ENCODE results near the gene TOMM5. TPM values are rescaled to one million over a fixed set of nuclear protein-coding genes. Genes with fewer than 3 reads are reported as not detected.
A peak's percentile ranks its signal among the peaks of the same experiment; 100 is the strongest.

TOMM5 gene
- total RNA-seq = 100 to 1,000 TPM; 121 to 314 (median 160) TPM

DNA sequence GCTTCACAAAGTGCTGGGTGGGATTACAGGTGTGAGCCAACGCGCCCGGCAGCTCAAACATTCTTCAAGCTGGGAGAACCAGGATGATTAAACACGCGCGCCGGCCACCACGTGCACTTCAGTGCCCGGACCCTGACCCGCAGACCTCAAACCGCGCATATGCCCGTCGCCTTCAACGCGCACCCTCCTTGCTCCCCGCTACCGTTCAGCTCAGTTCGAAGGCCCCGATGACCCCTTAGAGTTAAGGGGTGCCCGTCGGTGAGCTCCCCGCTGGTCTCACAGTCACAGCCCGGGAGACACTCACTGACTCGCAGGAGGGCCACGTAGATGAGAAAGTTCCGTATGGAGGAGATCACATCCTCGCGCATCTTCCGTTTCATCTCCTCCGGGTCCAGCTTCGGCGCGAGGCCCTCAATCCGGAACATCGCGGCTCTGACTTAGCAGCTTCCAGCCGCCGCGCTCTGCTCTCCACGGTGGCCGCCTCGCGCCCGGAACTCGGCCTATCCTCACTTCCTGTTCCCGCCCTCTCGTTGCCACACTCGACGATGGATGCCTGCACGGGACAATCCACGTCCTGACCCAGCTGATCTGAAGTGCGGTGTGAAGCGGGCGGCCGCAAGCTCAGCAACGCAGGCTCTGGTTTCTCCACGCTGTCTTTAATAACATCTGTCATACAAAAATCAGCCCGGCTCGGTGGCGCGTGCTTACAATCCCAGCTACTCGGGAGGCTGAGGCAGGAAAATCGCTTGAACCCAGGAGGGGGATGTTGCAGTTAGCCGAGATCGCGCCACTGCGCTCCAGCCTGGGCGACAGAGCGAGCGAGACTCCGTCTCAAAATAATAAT is at the start of gene TOMM5:
TOMM5 (minus strand) TSS at position 490 of the 844 bp plus-strand sequence; CDS start at position 425, 65 bp downstream.
- WGBS, 10 experiments = 0 to 20% (median 0%) methylated on average over 1 to 41 of the region's 72 CpGs
- peak; percentile 80 to 98 (median 96) for ATAC-seq (replicated peaks in 6 of 8)
- Histone ChIP-seq H3K27ac (peak within 1 kb of the TSS; percentile 96 to 99), H3K4me1 (replicated peaks in 1 of 2) (peaks cover 7 to 22% of the 10 kb centered on the region in 2 donors), H3K4me3 (peak within 1 kb of the TSS; percentile 83 to 99 (median 92))
- in situ Hi-C loops (cut with MboI; ENCODE audit: low pct_unique_long_range_greater_than_20kb in 2 of 9, low sequenced_read_pairs in 9 of 9, unreplicated experiment in 9 of 9) = loop anchor here in 5 of 9 experiments (25.0 kb wide), 4 partner anchors 105 to 295 kb away; partner anchors contain the start of genes EXOSC3 (in 2 of the 5), POLR1E (in 2 of the 5) and TRMT10B (in 1 of the 5)

DNA sequence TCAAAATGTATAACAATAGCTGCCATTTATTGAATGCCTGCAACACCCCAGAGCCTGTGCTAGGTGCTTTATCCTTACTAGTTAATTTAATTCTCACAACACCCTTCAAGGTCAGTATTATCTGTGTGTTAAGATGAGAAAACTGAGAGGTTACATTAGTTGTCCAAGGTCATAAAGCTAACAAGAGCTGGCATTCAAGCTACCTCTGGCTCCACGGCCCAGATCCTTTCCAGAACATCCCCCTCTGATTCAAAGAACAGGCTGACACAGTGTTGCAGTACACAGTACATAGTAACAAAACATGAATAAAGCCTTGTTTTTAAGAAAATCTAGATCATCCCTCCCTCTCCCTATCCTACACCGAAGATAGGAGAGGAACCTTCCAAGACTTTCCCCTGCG is 48.9 kb upstream of the TOMM5 start:
- H3K27ac ChIP-seq = no peak overlapping the region
- in situ Hi-C loops (cut with MboI; ENCODE audit: low pct_unique_long_range_greater_than_20kb in 2 of 9, low sequenced_read_pairs in 9 of 9, unreplicated experiment in 9 of 9) = no loop called here
- H3K4me1 ChIP-seq (replicated peaks in 1 of 2) = no peaks in the 10 kb centered on the region
- ATAC-seq (replicated peaks in 6 of 8) = no peak
- H3K4me3 ChIP-seq = no peak overlapping the region
- WGBS, 10 experiments = 42 to 100% (median 71%) methylated on average over 1 to 3 of the region's 3 CpGs; no CpG with 5 or more reads in 4 of the 10 experiments

DNA sequence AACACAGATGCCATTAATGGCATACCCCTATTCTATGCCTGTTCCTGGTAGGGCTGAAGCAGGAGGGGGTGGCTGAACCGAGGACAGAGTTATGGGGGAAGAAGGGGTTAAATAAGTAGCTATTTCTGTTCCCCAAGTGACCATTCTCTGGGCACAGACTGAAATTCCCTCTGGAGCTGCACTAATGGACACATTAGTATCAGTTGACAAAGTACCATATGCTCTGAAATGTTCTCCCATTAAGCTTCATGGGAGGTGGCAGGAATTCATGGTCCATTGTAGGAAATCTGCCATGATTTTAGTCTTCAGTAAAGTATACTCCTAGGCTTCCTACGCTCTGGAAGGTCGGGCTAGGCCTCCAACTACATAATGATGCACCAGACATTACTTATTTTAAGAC is 47.8 kb upstream of the TOMM5 start:
- WGBS, 10 experiments = 11 to 94% (median 83%) methylated on average over 1 to 3 of the region's 3 CpGs; no CpG with 5 or more reads in 4 of the 10 experiments
- no peak overlapping the region for H3K27ac ChIP-seq
- H3K4me1 ChIP-seq (replicated peaks in 1 of 2) = no peaks in the 10 kb centered on the region
- in situ Hi-C loops (cut with MboI; ENCODE audit: low pct_unique_long_range_greater_than_20kb in 2 of 9, low sequenced_read_pairs in 9 of 9, unreplicated experiment in 9 of 9) = no loop called here
- H3K4me3 ChIP-seq = no peak overlapping the region
- ATAC-seq (replicated peaks in 6 of 8) = no peak

DNA sequence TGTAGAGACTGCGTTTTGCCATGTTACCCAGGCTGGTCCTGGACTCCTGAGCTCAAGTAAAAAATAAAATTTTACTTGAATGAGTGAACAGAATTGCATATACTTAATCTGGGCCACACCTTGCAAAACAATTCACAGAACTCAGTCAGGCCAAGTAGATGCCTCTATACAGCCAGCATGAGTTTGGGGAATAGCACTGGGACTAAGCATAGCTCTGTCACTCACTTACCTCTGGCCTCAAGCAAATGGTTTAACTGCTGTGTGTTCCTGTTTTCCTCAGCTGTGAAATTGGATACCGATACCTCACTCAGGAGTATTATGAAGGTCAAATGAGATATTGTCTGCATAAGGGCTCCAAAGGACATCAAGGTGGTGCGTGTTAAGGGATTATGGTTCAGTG is 47.4 kb upstream of the TOMM5 start:
- H3K4me1 ChIP-seq (replicated peaks in 1 of 2) = no peaks in the 10 kb centered on the region
- ATAC-seq (replicated peaks in 6 of 8) = peak in 2 of 8 experiments; percentile 60 to 65
- no peak overlapping the region for H3K27ac ChIP-seq
- H3K4me3 ChIP-seq = no peak overlapping the region
- 57 to 100% (median 88%) methylated on average over 1 to 3 of the region's 3 CpGs; no CpG with 5 or more reads in 1 of the 10 experiments for WGBS, 10 experiments
- in situ Hi-C loops (cut with MboI; ENCODE audit: low pct_unique_long_range_greater_than_20kb in 2 of 9, low sequenced_read_pairs in 9 of 9, unreplicated experiment in 9 of 9) = no loop called here

DNA sequence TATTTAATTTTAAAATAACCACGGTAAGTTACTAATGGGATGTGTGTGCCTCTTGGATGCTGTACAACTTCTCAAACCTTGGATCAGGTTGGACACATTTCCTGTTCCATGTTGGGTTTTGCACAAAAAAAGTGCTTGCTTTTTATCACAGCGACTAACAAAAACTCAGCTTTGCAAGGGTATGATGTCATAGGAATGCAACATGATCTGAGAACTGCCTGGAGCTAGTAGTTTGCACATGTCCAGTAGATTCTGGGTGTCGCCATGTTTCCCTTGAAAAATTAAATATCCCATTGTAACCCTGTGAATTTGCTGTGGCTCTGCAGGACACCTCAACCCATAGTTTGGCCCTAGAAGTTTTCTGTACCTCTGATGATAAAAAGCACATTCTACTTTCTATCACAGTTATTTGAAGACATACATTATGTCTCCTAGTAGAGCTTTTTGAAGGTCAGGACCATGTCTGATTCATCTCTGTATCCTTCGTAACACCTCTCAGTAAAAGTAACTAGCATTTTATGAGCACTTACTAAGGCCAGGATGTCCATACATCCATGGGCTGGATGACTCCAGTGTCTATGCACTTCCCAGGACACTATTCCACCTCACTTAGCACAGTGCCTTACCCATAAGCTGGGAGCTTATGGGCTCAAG is 46.8 kb upstream of the TOMM5 start:
- Histone ChIP-seq H3K27ac (no peak overlapping the region), H3K4me1 (replicated peaks in 1 of 2) (no peaks in the 10 kb centered on the region), H3K4me3 (no peak overlapping the region)
- in situ Hi-C loops (cut with MboI; ENCODE audit: low pct_unique_long_range_greater_than_20kb in 2 of 9, low sequenced_read_pairs in 9 of 9, unreplicated experiment in 9 of 9) = no loop called here
- 5 to 100% (median 93%) methylated on average over 1 to 4 of the region's 4 CpGs; no CpG with 5 or more reads in 1 of the 10 experiments for WGBS, 10 experiments
- peak in 3 of 8 experiments; percentile 67 to 97 (median 96) for ATAC-seq (replicated peaks in 6 of 8)

DNA sequence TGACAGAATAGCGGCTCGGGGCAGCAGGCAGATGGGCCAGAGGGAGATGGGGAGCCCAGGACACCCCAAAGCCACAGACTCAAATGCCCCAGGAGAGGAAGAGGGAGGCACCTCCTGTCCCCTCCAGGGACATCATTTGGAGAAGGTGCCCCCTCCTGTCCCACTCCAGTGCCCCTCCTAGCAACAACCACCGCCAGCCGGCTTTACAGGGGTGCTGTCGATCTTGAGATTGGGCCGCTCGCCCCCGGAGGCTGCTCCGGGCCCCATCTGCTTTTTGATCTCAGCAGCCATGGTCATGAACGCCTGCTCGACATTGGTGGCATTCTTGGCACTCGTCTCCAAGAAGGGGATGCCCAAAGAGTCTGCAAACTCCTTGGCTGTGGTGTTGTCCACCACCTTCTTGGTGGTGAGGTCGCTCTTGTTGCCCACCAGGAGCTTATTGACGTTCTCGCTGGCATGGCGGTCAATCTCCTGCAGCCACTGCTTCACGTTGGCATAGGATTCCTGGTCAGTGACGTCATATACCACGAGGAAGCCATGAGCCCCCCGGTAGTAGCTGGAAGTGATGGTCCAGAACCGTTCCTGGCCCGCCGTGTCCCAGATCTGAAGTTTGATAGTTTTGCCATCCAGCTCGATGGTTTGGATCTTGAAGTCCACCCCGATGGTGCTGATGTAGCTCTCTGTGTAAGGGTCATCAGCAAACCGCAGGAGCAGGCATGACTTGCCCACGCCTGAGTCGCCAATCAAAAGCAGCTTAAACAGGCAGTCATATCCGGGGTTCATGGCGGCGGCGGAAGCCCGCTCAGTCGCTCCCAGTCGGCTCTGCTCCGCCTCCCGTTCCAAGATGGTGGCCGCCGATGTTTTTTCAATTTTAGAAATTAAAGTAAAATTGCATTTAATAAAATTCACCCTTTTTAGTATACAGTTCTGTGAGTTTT is 44.4 kb upstream of the TOMM5 start:
- 77 to 100% (median 90%) methylated on average over 2 to 18 of the region's 39 CpGs; no CpG with 5 or more reads in 1 of the 10 experiments for WGBS, 10 experiments
- no peak for ATAC-seq (replicated peaks in 6 of 8)
- Histone ChIP-seq H3K27ac (no peak overlapping the region), H3K4me1 (replicated peaks in 1 of 2) (no peaks in the 10 kb centered on the region), H3K4me3 (no peak overlapping the region)
- in situ Hi-C loops (cut with MboI; ENCODE audit: low pct_unique_long_range_greater_than_20kb in 2 of 9, low sequenced_read_pairs in 9 of 9, unreplicated experiment in 9 of 9) = no loop called here

DNA sequence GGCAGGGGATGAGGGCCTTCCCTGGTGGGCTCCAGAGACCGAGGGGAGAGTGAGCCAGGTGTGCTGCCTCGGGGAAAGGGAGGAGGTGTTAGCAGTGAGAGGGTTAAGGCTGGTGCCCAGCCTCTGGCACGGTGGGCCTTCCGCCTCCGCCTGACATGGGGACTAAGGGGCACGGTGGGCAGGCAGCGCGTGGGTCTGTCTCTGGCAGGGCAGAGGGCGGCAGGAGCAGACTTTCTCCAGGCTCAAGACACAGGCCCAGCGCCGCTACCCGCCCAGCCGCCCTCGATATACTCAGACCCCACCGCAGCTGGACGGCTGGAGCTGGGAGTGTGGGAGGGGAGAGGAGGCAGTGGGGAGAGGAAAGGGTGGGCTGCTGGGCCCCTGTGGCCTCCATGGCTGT is 43.4 kb upstream of the TOMM5 start:
- 75 to 92% methylated on average over 2 to 4 of the region's 16 CpGs; no CpG with 5 or more reads in 8 of the 10 experiments for WGBS, 10 experiments
- no peak for ATAC-seq (replicated peaks in 6 of 8)
- Histone ChIP-seq H3K4me3 (no peak overlapping the region), H3K4me1 (replicated peaks in 1 of 2) (no peaks in the 10 kb centered on the region), H3K27ac (no peak overlapping the region)
- in situ Hi-C loops (cut with MboI; ENCODE audit: low pct_unique_long_range_greater_than_20kb in 2 of 9, low sequenced_read_pairs in 9 of 9, unreplicated experiment in 9 of 9) = no loop called here

DNA sequence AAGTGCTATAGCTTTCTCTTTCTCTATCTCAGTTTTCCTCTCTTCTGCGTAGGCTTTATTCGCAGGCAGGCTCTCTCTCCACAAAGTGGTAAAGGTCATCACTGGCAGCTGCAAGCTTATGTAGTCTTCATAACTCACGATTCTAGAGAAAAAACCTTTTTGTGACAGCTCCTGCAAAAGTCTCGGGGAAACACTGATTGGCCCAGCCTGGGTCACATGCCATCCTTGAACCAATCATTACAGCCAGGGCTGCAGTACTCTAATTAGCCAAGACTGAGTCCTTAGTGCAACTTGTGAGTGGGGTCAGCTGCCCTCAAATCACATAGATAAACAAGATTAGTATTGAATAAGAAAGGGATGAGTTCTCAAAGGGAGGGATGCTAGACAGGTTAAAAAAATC is 40.1 kb upstream of the TOMM5 start:
- ATAC-seq (replicated peaks in 6 of 8) = no peak
- H3K4me3 ChIP-seq = no peak overlapping the region
- in situ Hi-C loops (cut with MboI; ENCODE audit: low pct_unique_long_range_greater_than_20kb in 2 of 9, low sequenced_read_pairs in 9 of 9, unreplicated experiment in 9 of 9) = no loop called here
- 37 to 100% (median 77%) methylated on average over 1 to 4 of the region's 4 CpGs; no CpG with 5 or more reads in 3 of the 10 experiments for WGBS, 10 experiments
- H3K27ac ChIP-seq = no peak overlapping the region
- no peaks in the 10 kb centered on the region for H3K4me1 ChIP-seq (replicated peaks in 1 of 2)

DNA sequence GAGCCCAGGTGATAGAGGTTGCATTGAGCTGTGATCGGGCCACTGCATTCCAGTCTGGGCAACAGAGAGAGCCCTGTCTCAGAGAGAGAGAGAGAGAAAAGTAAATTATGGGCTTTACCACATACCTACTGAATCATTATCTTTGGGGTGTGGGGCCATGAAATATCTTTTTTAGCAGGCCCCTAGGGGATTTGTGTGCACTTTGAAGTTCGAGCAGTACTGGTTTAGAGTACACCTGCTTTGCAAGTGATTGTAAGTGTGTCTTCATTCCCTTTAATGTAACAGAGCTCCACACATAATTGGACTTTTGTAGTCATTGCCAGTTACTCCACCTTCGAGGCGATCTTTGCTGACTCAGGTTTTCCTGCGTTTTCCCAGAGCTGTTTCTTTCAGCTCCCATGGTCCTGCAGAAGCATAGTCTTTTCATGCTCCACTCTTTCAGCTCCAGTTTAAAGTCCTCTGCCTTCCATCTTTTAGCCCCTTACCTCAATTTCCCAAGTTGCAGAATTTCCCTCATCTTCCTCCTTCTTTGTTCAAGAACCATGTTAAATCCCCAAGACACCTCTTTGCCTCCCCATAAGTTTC is 34.4 kb upstream of the TOMM5 start:
- 0 to 100% (median 30%) methylated on average over 1 to 4 of the region's 5 CpGs; no CpG with 5 or more reads in 2 of the 10 experiments for WGBS, 10 experiments
- Histone ChIP-seq H3K4me1 (replicated peaks in 1 of 2) (peaks cover 0 to 3% of the 10 kb centered on the region in 2 donors), H3K27ac (no peak overlapping the region), H3K4me3 (no peak overlapping the region)
- in situ Hi-C loops (cut with MboI; ENCODE audit: low pct_unique_long_range_greater_than_20kb in 2 of 9, low sequenced_read_pairs in 9 of 9, unreplicated experiment in 9 of 9) = no loop called here
- ATAC-seq (replicated peaks in 6 of 8) = no peak

DNA sequence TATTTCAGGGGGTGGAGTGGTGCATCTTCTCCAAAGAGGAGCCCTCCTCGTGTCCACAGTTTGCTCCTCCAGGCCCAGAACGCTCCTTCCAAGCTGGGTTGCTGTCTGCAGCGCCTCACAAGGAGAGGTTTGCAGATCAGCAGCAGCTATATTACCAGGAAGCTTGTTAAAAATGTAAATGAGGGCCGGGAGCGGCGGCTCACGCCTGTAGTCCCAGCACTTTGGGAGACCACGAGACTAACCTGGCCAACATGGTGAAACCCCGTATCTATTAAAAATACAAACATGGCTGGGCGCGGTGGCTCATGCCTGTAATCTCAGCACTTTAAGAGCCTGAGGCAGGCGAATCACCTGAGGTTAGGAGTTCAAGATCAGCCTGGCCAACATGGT is 33.4 kb upstream of the TOMM5 start:
- in situ Hi-C loops (cut with MboI; ENCODE audit: low pct_unique_long_range_greater_than_20kb in 2 of 9, low sequenced_read_pairs in 9 of 9, unreplicated experiment in 9 of 9) = no loop called here
- Histone ChIP-seq H3K4me3 (no peak overlapping the region), H3K4me1 (replicated peaks in 1 of 2) (peaks cover 0 to 7% of the 10 kb centered on the region in 2 donors), H3K27ac (no peak overlapping the region)
- WGBS, 10 experiments = 55 to 80% (median 78%) methylated on average over 2 to 7 of the region's 12 CpGs; no CpG with 5 or more reads in 3 of the 10 experiments
- no peak for ATAC-seq (replicated peaks in 6 of 8)

DNA sequence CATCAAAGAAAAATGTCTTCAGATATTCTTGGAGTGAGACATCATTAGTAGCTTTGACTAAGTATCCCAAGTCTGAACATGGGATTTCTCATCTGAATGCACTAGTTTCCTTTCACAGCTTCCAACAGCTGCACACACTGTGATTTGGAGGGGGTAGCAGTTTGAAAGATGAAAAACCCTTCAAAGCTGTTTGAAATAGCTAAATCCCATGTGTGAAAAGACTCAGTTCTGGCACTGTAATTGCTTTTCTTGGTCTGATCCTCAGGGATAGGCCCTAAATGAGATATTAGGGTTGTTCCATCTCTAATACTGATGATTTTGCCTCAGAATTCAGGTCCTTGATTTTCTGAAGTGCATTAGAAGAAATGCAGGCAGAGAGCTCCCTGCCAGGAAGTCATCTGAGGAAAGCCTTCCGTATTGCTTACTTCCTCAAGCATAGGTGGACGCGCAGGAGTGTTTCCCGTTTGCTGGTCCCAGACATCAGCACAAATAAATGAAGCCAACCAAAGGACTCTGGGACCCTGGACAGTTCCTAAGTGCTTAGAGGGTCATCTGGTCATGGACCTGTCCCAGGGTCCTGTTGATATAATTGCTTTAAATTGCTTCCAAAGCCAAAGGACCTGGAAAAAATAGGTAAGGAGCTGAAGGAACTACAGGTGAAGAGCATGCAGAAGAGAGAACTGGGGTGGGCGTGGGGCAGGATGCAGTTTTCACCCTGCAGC is 32.8 kb upstream of the TOMM5 start:
- Histone ChIP-seq H3K4me3 (no peak overlapping the region), H3K4me1 (replicated peaks in 1 of 2) (peaks cover 0 to 13% of the 10 kb centered on the region in 2 donors), H3K27ac (no peak overlapping the region)
- no peak for ATAC-seq (replicated peaks in 6 of 8)
- in situ Hi-C loops (cut with MboI; ENCODE audit: low pct_unique_long_range_greater_than_20kb in 2 of 9, low sequenced_read_pairs in 9 of 9, unreplicated experiment in 9 of 9) = no loop called here
- 40 to 94% (median 86%) methylated on average over 1 to 5 of the region's 5 CpGs; no CpG with 5 or more reads in 2 of the 10 experiments for WGBS, 10 experiments

DNA sequence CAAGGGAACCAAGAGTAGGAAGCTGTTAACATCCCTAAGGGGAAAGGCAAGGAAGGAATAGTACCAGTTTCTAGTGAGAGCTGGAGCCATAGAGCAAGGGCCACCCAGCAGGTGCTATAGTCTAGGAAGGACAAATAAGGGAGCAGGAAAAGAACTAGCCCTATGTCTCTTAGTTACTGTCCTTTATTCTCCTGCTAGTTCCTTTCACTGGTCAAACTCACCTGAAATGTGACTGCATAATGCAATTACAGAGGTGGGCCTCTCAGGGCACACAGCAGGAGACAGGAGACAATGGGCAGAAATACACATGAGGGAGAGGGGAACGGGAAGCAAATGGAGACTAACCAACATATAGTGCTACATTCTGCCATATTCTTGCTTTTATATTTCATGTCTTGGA is 31.7 kb upstream of the TOMM5 start:
- in situ Hi-C loops (cut with MboI; ENCODE audit: low pct_unique_long_range_greater_than_20kb in 2 of 9, low sequenced_read_pairs in 9 of 9, unreplicated experiment in 9 of 9) = no loop called here
- Histone ChIP-seq H3K4me1 (replicated peaks in 1 of 2) (peaks cover 0 to 18% of the 10 kb centered on the region in 2 donors), H3K27ac (no peak overlapping the region), H3K4me3 (no peak overlapping the region)
- 50 to 100% (median 57%) methylated on average over 1 of the region's 1 CpG; no CpG with 5 or more reads in 7 of the 10 experiments for WGBS, 10 experiments
- no peak for ATAC-seq (replicated peaks in 6 of 8)

Data from motor neuron (in vitro differentiated cells).